Stomach (tissue), 9 donors: ENCODE measurements around the gene PHKA2. TPM values are rescaled to one million over a fixed set of nuclear protein-coding genes. Genes with fewer than 3 reads are reported as not detected.
"Not testable (repeated sequence)": the region's sequence is repeated elsewhere in the genome, so short reads cannot be mapped to it uniquely, and the experiment has no call there.

Experiments used
- DNase-seq, 2 donors: peaks; one replicate each; pipeline versions ENCODE4 v3.0.0 to v3.0.0-alpha.2; 2013 to 2019
- H3K27ac ChIP-seq, 5 donors: fragments of 200-600 bp in 4 of 5; sonication (generic) in 4 of 5; one replicate each; pipeline ENCODE4 v1.5.1; 2013 to 2019; ENCODE audit warnings: mild to moderate bottlenecking in 1 of 5, moderate library complexity in 1 of 5
- H3K27me3 ChIP-seq, 3 donors: fragments of 200-600 bp; sonication (generic); one replicate each; pipeline ENCODE4 v1.5.1; 2017 to 2019; ENCODE audit warnings: mixed run types in 1 of 3
- H3K36me3 ChIP-seq, 4 donors: fragments of 200-600 bp; sonication (generic); 1 replicate in 3 of 4; 2 replicates in 1 of 4; pipeline ENCODE4 v1.5.1; 2016 to 2019
- H3K4me1 ChIP-seq, 4 donors: fragments of 200-600 bp; sonication (generic); one replicate each; pipeline ENCODE4 v1.5.1; 2016 to 2019
- H3K4me3 ChIP-seq, 4 donors: fragments of 200-600 bp; sonication (generic) in 3 of 4; one replicate each; pipeline ENCODE4 v1.5.1; 2016 to 2019; ENCODE audit warnings: mild to moderate bottlenecking in 1 of 4
- H3K9me3 ChIP-seq, 4 donors: fragments of 200-600 bp; sonication (generic); one replicate each; pipeline ENCODE4 v1.5.1; 2016 to 2019
- CTCF ChIP-seq, 7 experiments: fragments of 450-650 bp in 4 of 7; fragments of 200-600 bp in 3 of 7; sonication (generic) in 3 of 7; IDR thresholded peaks; one replicate each; pipeline ENCODE4 v1.5.1; 2016 to 2019; ENCODE audit warnings: antibody characterized with exemption in 7 of 7, control low read depth in 2 of 7, mild to moderate bottlenecking in 1 of 7
- EP300 ChIP-seq: sonication (generic); formaldehyde crosslinking; IDR thresholded peaks from one replicate; pipeline ENCODE4 v1.6.1; 2017; ENCODE audit warnings: antibody characterized with exemption
- POLR2A ChIP-seq, 4 donors: fragments of 450-650 bp; IDR thresholded peaks; one replicate each; pipeline ENCODE4 v1.6.1; 2016; ENCODE audit warnings: antibody characterized with exemption in 4 of 4, control low read depth in 2 of 4, mild to moderate bottlenecking in 1 of 4, moderate library complexity in 1 of 4
- POLR2AphosphoS5 ChIP-seq, 3 donors: sonication (generic); formaldehyde crosslinking; IDR thresholded peaks; one replicate each; pipeline ENCODE4 v1.6.1; 2016; ENCODE audit warnings: antibody characterized with exemption in 3 of 3
- WGBS, 5 donors: extraction: QIAGEN DNeasy Blood & Tissue Kit in 3 of 5; methylation state at CpG; one replicate each; pipeline versions ENCODE4 v1.1.5 to v1.1.7; 2013 to 2018; 5-methylcytosine and 5-hydroxymethylcytosine counted together
- intact Hi-C: fragments of 100-400 bp; cut with DNase I; formaldehyde crosslinking; loops from one replicate; pipeline ENCODE4 v1.15.1; 2023; ENCODE audit warnings: low total_unique reads
- polyA plus RNA-seq, 3 donors: library from polyadenylated mRNA; stranded (reverse); fragments of 200-250 nt; gene quantifications; one replicate each; pipeline ENCODE4 v1.2.3, GENCODE V29; 2013
- small RNA-seq, 4 donors: library from RNA; depleted of rRNA; stranded (forward); fragments of <200 nt; gene quantifications; one replicate each; pipeline ENCODE3, GENCODE V24; 2016
- total RNA-seq, 5 donors: library from RNA; depleted of rRNA; stranded (reverse); fragments of >200 nt; gene quantifications; one replicate each; pipeline versions ENCODE4 v1.1.0 to v1.2.3, GENCODE V29; 2014 to 2016
- donor health status: healthy with polysubstance abuse.
- donor health status: Bipolar disorder and iron deficiency.
- donor health status: healthy.

Gene PHKA2
- total and polyA plus RNA-seq, 8 donors = 10.5 to 63.4 (median 15.5) TPM

- no peaks in the 10 kb centered on the region for H3K27me3 ChIP-seq
- no peaks in the 10 kb centered on the region for H3K9me3 ChIP-seq
- no peaks in the 10 kb centered on the region for H3K36me3 ChIP-seq
- TF ChIP-seq POLR2A (IDR thresholded peaks at IDR 0.05) (no peak), POLR2AphosphoS5 (IDR thresholded peaks at IDR 0.05) (no peak), EP300 (no peak)
- no peak overlapping the region for H3K27ac ChIP-seq
- intact Hi-C loops = no loop called here
- H3K4me1 ChIP-seq = no peaks in the 10 kb centered on the region
- DNase-seq = no peak
- 50 to 86% (median 72%) methylated on average over 1 of the region's 1 CpG for WGBS, 5 donors
- no peak overlapping the region for H3K4me3 ChIP-seq
Measured at GRCh38 chrX:18856645-18856997, 127.3 kb downstream of the PHKA2 start.

- DNase-seq = no peak
- Histone ChIP-seq H3K4me1 (no peaks in the 10 kb centered on the region), H3K9me3 (no peaks in the 10 kb centered on the region), H3K27ac (no peak overlapping the region), H3K4me3 (no peak overlapping the region), H3K36me3 (no peaks in the 10 kb centered on the region), H3K27me3 (no peaks in the 10 kb centered on the region)
- intact Hi-C loops = no loop called here
- no peak for TF ChIP-seq POLR2A (IDR thresholded peaks at IDR 0.05)
- TF ChIP-seq CTCF (IDR thresholded peaks at IDR 0.05) = no peak
- no peak for TF ChIP-seq POLR2AphosphoS5 (IDR thresholded peaks at IDR 0.05)
- WGBS, 5 donors = 29 to 75% (median 64%) methylated on average over 1 of the region's 1 CpG
Measured at GRCh38 chrX:18855919-18856644, 127.8 kb downstream of the PHKA2 start.

- H3K27me3 ChIP-seq, intact Hi-C loops, H3K36me3 ChIP-seq, H3K4me3 ChIP-seq, H3K4me1 ChIP-seq, DNase-seq, H3K27ac ChIP-seq: not testable (repeated sequence)
- 74 to 94% (median 75%) methylated on average over 3 of the region's 3 CpGs for WGBS, 5 donors
- peaks cover 0 to 11% (median 3%) of the 10 kb centered on the region in 4 donors for H3K9me3 ChIP-seq
Measured at GRCh38 chrX:18847901-18848300, 136.0 kb downstream of the PHKA2 start.

Small RNAs within 50 kb of the gene (small RNA-seq; reads per million reads assigned to genes)
- 0 reads per million in 4 donors for gene RN7SL48P

Other genes starting within 250 kb of the PHKA2 start
- gene ADGRG2, start 138.4 kb upstream of the PHKA2 start, total RNA-seq = 10 to 100 TPM in 1 of 5 donors, 1 to 10 TPM in 3, under 1 TPM in 1; 0.29 to 25.0 (median 4.8) TPM
- gene ADGRG2, start 138.4 kb upstream of the PHKA2 start, polyA plus RNA-seq = 1 to 10 TPM in 2 of 3 donors, under 1 TPM in 1; 0.30 to 1.5 (median 1.2) TPM